Measurements from ENCODE around the gene HNMT. TPM values are rescaled to one million over a fixed set of nuclear protein-coding genes. Genes with fewer than 3 reads are reported as not detected.

HNMT gene
- total and polyA plus RNA-seq, 2 of the 8 experiments (the other 6 are each of a cell fraction or from before 2014, with no cell fraction given), result 1.6 to 3.6 TPM

GRCh38 chr2:137927846-137928245 is 36.4 kb upstream of the HNMT start:
- H3K4me2 ChIP-seq (ENCODE audit: insufficient read depth in 1 of 2, low read depth in 2 of 2, low read length in 2 of 2), result no peak overlapping the region
- ChIA-PET CTCF (ENCODE audit: partially characterized antibody) (interaction anchor here (0.6 to 1.2 kb wide), 3 partner anchors 9 to 902 kb away, joined by 3 to 4 read pairs (median 3); no protein-coding TSS in a partner anchor), POLR2A (ENCODE audit: partially characterized antibody) (no interaction called here)
- no peak overlapping the region for H2BK20ac ChIP-seq (ENCODE audit: low read length)
- no peak overlapping the region for H2BK15ac ChIP-seq (ENCODE audit: low read length)
- no peaks in the 10 kb centered on the region for H4K20me1 ChIP-seq (replicated peaks in 1 of 2; ENCODE audit: control insufficient read depth in 1 of 2, insufficient read depth in 2 of 2, low read length in 2 of 2)
- H4K91ac ChIP-seq (replicated peaks; ENCODE audit: insufficient read length, low read length), result no peak overlapping the region
- H3K4ac ChIP-seq (replicated peaks; ENCODE audit: insufficient read length, low read depth, low read length), result no peak overlapping the region
- FAIRE-seq (no peak), DNase-seq (ENCODE audit: low read depth in 1 of 2, low spot score in 2 of 2) (no peak)
- no peak overlapping the region for H2BK120ac ChIP-seq (replicated peaks; ENCODE audit: low read depth, low read length)
- no peaks in the 10 kb centered on the region for H3K79me1 ChIP-seq (ENCODE audit: low read depth, low read length)
- H3K23me2 ChIP-seq (ENCODE audit: low read depth, low read length), result no peaks in the 10 kb centered on the region
- no peak overlapping the region for H3K23ac ChIP-seq (ENCODE audit: insufficient read length)
- no peak overlapping the region for H3K9ac ChIP-seq (replicated peaks in 1 of 4; ENCODE audit: extremely low read depth in 1 of 4, low read depth in 3 of 4, low read length in 3 of 4)
- H2AK5ac ChIP-seq (ENCODE audit: low read depth, low read length), result no peak overlapping the region
- no peaks in the 10 kb centered on the region for H3K79me2 ChIP-seq (ENCODE audit: control insufficient read depth in 1 of 2, insufficient read depth in 2 of 2, low read length in 2 of 2)
- H3K27ac ChIP-seq (ENCODE audit: low read depth, low read length), result no peak overlapping the region
- no peaks in the 10 kb centered on the region for H3K36me3 ChIP-seq (ENCODE audit: control insufficient read depth in 2 of 4, insufficient read depth in 4 of 4, low read length in 3 of 4)
- 92% methylated on average over 4 of the region's 4 CpGs; no CpG with 5 or more reads in 1 of the 2 experiments for WGBS, 2 experiments (ENCODE audit: extremely low coverage in 1 of 2, insufficient coverage in 1 of 2, insufficient read length in 1 of 2, insufficient replicate concordance in 2 of 2, low coverage in 1 of 2, low lambda C conversion rate in 2 of 2, missing lambda C conversion rate in 1 of 2)
- no peak overlapping the region for H3K56ac ChIP-seq (replicated peaks; ENCODE audit: insufficient read length, low read depth, low read length)
- no peaks in the 10 kb centered on the region for H3K9me3 ChIP-seq (ENCODE audit: insufficient read depth in 2 of 2, low read depth in 1 of 2, low read length in 1 of 2)
- no peak overlapping the region for H2BK12ac ChIP-seq (ENCODE audit: low read depth, low read length)
- H3K4me3 ChIP-seq (ENCODE audit: extremely low read depth in 1 of 4, insufficient read depth in 2 of 4, low read depth in 3 of 4, low read length in 4 of 4), result no peak overlapping the region
- no peak overlapping the region for H4K8ac ChIP-seq (ENCODE audit: extremely low read depth, insufficient read depth, low read length)
- no peaks in the 10 kb centered on the region for H3K27me3 ChIP-seq (replicated peaks in 1 of 4; ENCODE audit: control insufficient read depth in 3 of 4, extremely low read depth in 1 of 4, insufficient read depth in 3 of 4, low read length in 3 of 4)
- no peak overlapping the region for H3K14ac ChIP-seq (ENCODE audit: insufficient read length)
- H3K4me1 ChIP-seq (replicated peaks in 1 of 4; ENCODE audit: control insufficient read depth in 3 of 4, insufficient read depth in 4 of 4, low read length in 3 of 4), result no peaks in the 10 kb centered on the region
- no peak overlapping the region for H3K18ac ChIP-seq (ENCODE audit: extremely low read depth, low read length)
- no peak overlapping the region for H2AFZ ChIP-seq (ENCODE audit: low read length)
- H4K5ac ChIP-seq (ENCODE audit: insufficient read length, low read depth, low read length), result no peak overlapping the region
- H2BK5ac ChIP-seq (ENCODE audit: low read depth, low read length), result no peak overlapping the region
- TF ChIP-seq GTF2F1 (IDR thresholded peaks at IDR 0.05; ENCODE audit: borderline replicate concordance, low read depth, low read length) (no peak), CHD1 (IDR thresholded peaks at IDR 0.05; ENCODE audit: low read depth, low read length) (no peak), TAF1 (IDR thresholded peaks at IDR 0.05; ENCODE audit: low read depth, low read length) (no peak), KDM5A (IDR thresholded peaks at IDR 0.05; ENCODE audit: low read length) (no peak), KDM4A (IDR thresholded peaks at IDR 0.05; ENCODE audit: low read depth, low read length, severe bottlenecking) (no peak), EZH2 (IDR thresholded peaks at IDR 0.05; ENCODE audit: low read depth, low read length, severe bottlenecking) (no peak), BCL11A (IDR thresholded peaks at IDR 0.05; ENCODE audit: low read depth in 2 of 2, low read length in 2 of 2) (no peak), SUZ12 (IDR thresholded peaks at IDR 0.05; ENCODE audit: low read length) (no peak), ASH2L (IDR thresholded peaks at IDR 0.05; ENCODE audit: low read length) (no peak), CTBP2 (IDR thresholded peaks at IDR 0.05; ENCODE audit: borderline replicate concordance, insufficient read depth, insufficient read length, low read length) (no peak), FOSL1 (IDR thresholded peaks at IDR 0.05; ENCODE audit: insufficient read depth, low read depth, low read length) (no peak), POLR2A (IDR thresholded peaks at IDR 0.05; ENCODE audit: control extremely low read depth in 1 of 2, low read depth in 2 of 2, low read length in 2 of 2) (no peak), GABPA (IDR thresholded peaks at IDR 0.05; ENCODE audit: borderline replicate concordance, insufficient read depth, low read length) (no peak), POU5F1 (IDR thresholded peaks at IDR 0.05; ENCODE audit: low read depth, low read length) (no peak), MAFK (IDR thresholded peaks at IDR 0.05; ENCODE audit: low read depth, low read length) (no peak), CEBPB (IDR thresholded peaks at IDR 0.05; ENCODE audit: low read depth, low read length) (no peak)
